HG02970 (cell line): ENCODE data around the gene LDLRAD4.

Source experiments
- ATAC-seq: cut with Tn5 transposase; IDR thresholded peaks from one replicate; pipeline ENCODE4 v1.9.1; 2021; ENCODE audit warnings: mild to moderate bottlenecking, moderate library complexity, moderate number of reproducible peaks; ENCODE audit not compliant: unreplicated experiment, low FRiP score

LDLRAD4 gene

DNA sequence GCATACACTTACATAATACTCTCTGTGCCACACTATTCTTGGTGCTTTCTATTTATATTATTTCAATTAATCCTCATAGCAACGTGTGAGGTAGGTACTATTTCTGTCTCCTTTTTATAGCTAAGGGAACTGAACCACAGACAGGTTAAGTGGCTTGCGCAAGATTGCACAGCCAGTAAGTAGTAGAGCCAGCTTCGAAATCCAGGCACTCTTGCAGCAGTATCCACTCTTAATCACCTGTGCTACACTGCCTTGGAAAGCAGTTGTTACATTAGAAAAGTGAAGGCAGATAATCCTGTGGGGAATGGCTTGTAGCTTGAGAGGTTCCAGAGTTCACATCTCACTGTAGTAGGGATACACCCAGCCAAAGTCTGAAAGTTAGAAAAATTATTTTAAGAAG is 198.3 kb downstream of the LDLRAD4 start:
- no peak for ATAC-seq

GRCh38 chr18:13418013-13418710 is 199.6 kb downstream of the LDLRAD4 start:
- ATAC-seq, result no peak

GRCh38 chr18:13420969-13421686 is 202.6 kb downstream of the LDLRAD4 start:
- ATAC-seq, result no peak

DNA sequence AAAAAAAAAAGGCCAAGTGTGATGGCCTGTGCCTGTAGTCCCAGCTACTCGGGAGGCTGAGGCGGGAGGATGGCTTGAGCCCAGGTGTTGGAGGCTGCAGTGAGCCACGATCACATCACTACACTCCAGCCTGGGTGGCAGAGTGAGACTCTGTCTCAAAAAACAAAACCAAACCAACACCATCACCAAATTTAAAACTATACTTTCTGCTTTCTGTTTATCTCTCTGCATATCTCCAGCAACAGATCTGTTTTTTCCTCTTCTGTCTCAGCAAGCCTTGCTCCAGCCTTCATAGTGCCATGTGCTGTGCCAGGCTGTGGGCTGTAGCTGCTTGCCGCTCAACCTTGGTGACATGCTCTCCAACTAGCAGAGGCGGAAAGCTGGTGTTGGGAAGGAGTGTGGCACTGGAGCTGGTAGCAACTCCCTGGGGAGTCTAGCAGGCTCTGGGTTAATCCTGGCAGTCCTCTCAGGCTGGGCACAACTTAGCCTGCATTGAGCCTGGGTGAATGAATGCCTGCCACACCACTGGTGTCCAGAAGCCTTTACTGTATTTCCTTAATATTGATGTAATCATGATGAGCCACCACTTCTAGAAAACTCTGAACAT is 204.1 kb downstream of the LDLRAD4 start:
- ATAC-seq, result no peak

GRCh38 chr18:13423352-13423751 is 204.8 kb downstream of the LDLRAD4 start:
- no peak for ATAC-seq

GRCh38 chr18:13424363-13424762 is 205.8 kb downstream of the LDLRAD4 start:
- no peak for ATAC-seq

DNA sequence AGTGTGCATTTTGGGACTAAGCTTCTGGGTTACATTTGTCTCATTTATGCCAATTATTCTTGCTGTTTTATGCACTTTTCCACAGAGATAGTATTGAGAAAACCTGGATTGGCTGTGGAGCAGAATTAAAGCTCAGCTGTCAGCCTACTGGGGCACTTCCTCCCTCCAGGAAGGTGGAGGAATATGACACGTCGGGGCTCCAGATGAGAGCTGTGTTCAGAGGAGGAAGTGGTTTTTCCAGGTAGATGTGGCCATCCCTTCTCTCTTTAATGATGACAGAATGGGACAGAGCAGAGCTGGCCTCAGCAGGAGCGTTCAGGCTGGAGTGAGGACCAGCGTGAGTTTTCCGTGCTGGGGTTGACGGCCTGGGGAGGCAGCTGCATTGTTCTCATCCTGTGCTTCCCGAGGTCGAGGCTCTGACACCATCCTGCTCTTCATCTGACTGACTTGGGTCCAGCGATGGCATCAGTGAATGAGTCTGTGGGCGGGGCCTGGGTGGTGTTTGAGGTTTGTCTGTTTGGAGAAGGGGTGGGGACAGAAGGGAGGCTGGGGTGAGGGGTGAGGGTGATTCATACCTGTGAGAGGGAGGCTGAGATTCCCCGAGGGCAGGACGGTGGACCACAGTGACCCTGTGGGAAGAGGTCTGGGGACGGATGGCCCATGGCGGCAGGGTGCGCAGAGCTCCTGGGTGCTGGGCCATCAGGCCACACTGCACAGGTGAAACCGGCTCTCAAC is 207.0 kb downstream of the LDLRAD4 start:
- ATAC-seq, result no peak

GRCh38 chr18:13427354-13427753 is 208.8 kb downstream of the LDLRAD4 start:
- ATAC-seq, result no peak

GRCh38 chr18:13428319-13428718 is 209.8 kb downstream of the LDLRAD4 start:
- ATAC-seq, result no peak

- no peak for ATAC-seq
Observed at GRCh38 chr18:13429016-13429415, 210.5 kb downstream of the LDLRAD4 start.

DNA sequence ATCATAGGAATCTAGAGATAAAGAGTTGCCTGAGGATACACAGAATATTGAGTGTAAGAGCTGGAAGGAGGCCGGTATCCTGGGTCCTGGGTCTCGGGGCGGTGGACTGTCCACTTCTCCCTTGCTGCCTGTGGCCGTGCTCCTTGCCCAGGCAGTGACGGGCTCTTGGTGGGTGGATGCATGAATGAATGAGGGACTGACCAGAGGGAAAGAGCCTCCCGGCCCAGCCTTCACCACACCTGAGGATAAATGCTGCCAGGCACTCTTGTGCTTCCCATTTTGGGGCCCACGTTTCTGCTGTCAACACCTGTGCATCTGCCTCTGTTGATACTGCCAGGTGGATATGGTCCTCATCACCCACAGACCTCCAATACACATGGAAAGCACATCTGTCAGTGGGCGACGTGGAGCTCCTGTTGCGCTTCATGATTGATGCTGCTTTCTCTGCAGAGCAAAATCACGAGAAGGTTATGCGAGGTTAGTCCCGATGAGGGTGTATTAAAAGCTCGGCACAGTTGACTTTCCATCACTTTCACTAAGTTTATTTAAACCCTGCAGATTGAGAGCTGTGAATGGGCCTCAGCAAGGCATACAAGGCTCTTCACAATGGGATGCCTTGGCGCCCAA is 211.4 kb downstream of the LDLRAD4 start:
- ATAC-seq, result no peak

- ATAC-seq, result no peak
Observed at GRCh38 chr18:13430663-13431062, 212.1 kb downstream of the LDLRAD4 start.

DNA sequence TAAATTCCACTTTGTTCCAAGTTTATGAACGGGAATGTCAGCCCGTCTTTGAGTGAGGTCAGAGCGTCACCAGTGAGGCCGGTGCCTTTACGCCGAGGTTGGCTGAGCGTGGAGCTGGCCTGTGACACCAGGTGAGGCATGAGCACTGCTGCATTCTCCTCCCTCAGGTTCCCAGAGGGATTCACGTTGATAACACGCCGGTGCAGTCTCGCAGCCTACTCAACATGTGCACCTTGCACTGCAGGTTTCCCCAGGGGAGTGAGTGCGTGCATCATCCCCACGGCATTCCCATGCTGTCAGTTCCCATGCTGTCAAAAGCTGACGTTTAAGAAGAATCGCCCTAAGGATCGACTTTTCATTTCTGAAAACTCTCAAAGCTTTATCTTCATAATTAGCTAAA is 213.3 kb downstream of the LDLRAD4 start:
- no peak for ATAC-seq

DNA sequence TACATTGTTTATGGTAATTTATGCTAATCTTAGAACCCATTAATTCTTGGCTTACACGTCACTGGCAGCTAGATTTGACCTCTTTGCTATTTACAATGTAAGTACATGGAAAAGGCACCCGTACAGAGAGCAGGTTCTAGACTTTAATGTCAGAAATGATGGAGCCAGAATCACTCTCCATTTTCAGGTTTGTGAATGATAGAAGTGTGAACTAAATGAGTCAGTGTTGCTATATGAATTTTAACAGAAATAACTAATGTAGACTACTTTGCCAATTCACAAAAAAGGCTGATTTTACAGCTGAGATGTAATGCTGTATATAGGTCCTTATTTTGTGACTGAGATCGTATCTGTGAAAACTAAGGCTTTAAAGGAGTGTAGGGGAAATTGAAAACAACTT is 214.6 kb downstream of the LDLRAD4 start:
- ATAC-seq, result no peak

GRCh38 chr18:13433685-13434084 is 215.1 kb downstream of the LDLRAD4 start:
- ATAC-seq, result no peak

GRCh38 chr18:13434854-13435253 is 216.3 kb downstream of the LDLRAD4 start:
- no peak for ATAC-seq

DNA sequence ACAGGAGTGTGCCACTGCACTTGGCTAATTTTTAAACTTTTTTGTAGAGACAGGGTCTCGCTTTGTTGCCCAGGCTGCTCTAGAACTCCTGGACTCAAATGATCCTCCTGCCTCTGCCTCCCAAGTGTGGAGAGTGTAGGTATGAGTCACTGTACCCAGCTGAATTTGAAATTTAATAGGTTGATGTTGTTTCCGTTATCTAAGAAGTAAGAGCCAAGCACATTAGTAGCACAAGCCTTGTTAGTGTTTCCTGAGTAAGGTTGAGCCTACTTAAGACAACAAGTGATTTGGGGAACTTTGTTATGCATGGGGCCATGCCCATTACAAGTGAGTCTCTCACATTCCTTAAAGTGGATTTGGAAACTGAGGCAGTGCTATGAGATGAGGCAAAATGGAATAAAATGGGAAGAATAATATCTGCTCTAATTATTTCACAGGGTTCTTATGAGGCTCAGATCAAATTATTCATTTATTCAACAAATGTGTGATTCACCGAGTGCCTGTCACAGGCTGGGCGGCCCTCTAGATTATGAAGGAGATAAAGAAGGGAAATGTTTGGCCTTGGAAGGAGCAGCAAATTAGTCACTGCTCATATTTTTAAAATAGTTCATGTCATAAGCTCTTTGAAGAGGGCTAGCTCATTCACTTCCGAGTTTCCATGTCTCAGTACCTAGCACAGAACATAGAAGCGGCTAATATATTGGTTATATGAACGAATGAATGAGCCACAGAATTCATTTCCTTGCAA is 217.2 kb downstream of the LDLRAD4 start:
- ATAC-seq, result no peak

GRCh38 chr18:13436576-13436975 is 218.0 kb downstream of the LDLRAD4 start:
- ATAC-seq, result no peak

- no peak for ATAC-seq
Observed at GRCh38 chr18:13437034-13437433, 218.5 kb downstream of the LDLRAD4 start.
